ENCODE data around the gene SNED1. TPM values are rescaled to one million over a fixed set of nuclear protein-coding genes. Genes with fewer than 3 reads are reported as not detected.

Gene SNED1
- total RNA-seq, 1 experiment from 2014 or later, result not detected

- intact Hi-C loops (cut with micrococcal nuclease; ENCODE audit: unreplicated experiment), result no loop called here
- BruUV-seq (replicated peaks), result no TSS peak
- DNase-seq, result no peak
- no peaks in the 10 kb centered on the region for H3K9me3 Mint-ChIP-seq (ENCODE audit: unreplicated experiment)
- Histone ChIP-seq H3K4me3 (ENCODE audit: low read depth, low read length) (no peak overlapping the region), H3K27me3 (replicated peaks; ENCODE audit: control insufficient read depth, insufficient read depth, low read length) (no peaks in the 10 kb centered on the region), H3K9me3 (no peaks in the 10 kb centered on the region), H3K36me3 (ENCODE audit: control insufficient read depth, insufficient read depth, low read length) (no peaks in the 10 kb centered on the region), H3K4me1 (no peaks in the 10 kb centered on the region)
- no peak for TF ChIP-seq CTCF (IDR thresholded peaks at IDR 0.05; ENCODE audit: insufficient read depth in 1 of 2, low read depth in 1 of 2, low read length in 1 of 2, severe bottlenecking in 1 of 2, unreplicated experiment in 1 of 2)
- no peak overlapping the region for H3K4me3 Mint-ChIP-seq (ENCODE audit: unreplicated experiment)
- no peak overlapping the region for H3K27ac Mint-ChIP-seq (ENCODE audit: unreplicated experiment)
- H3K4me1 Mint-ChIP-seq (ENCODE audit: low read depth, unreplicated experiment), result no peaks in the 10 kb centered on the region
- H3K27me3 Mint-ChIP-seq (ENCODE audit: insufficient read depth, unreplicated experiment), result no peaks in the 10 kb centered on the region
- CTCF ChIA-PET, result no interaction called here
- POLR2A ChIA-PET, result no interaction called here
- H3K36me3 Mint-ChIP-seq (ENCODE audit: insufficient read depth, unreplicated experiment), result no peaks in the 10 kb centered on the region
Measured at GRCh38 chr2:240961910-240962299, 36.5 kb upstream of the SNED1 start.

GRCh38 chr2:240962300-240963064 lies 35.9 kb upstream of the SNED1 start:
- no peaks in the 10 kb centered on the region for H3K27me3 ChIP-seq (replicated peaks; ENCODE audit: control insufficient read depth, insufficient read depth, low read length)
- no TSS peak for BruUV-seq (replicated peaks)
- intact Hi-C loops (cut with micrococcal nuclease; ENCODE audit: unreplicated experiment), result no loop called here
- Mint-ChIP-seq H3K9me3 (ENCODE audit: unreplicated experiment) (no peaks in the 10 kb centered on the region), H3K36me3 (ENCODE audit: insufficient read depth, unreplicated experiment) (no peaks in the 10 kb centered on the region), H3K27ac (ENCODE audit: unreplicated experiment) (no peak overlapping the region), H3K4me1 (ENCODE audit: low read depth, unreplicated experiment) (no peaks in the 10 kb centered on the region), H3K4me3 (ENCODE audit: unreplicated experiment) (no peak overlapping the region), H3K27me3 (ENCODE audit: insufficient read depth, unreplicated experiment) (no peaks in the 10 kb centered on the region)
- ChIA-PET POLR2A (no interaction called here), CTCF (no interaction called here)
- TF ChIP-seq CTCF (IDR thresholded peaks at IDR 0.05; ENCODE audit: insufficient read depth in 1 of 2, low read depth in 1 of 2, low read length in 1 of 2, severe bottlenecking in 1 of 2, unreplicated experiment in 1 of 2), result no peak
- no peaks in the 10 kb centered on the region for H3K9me3 ChIP-seq
- no peaks in the 10 kb centered on the region for H3K36me3 ChIP-seq (ENCODE audit: control insufficient read depth, insufficient read depth, low read length)
- no peak overlapping the region for H3K4me3 ChIP-seq (ENCODE audit: low read depth, low read length)
- H3K4me1 ChIP-seq, result no peaks in the 10 kb centered on the region
- DNase-seq, result no peak

- DNase-seq, result no peak
- H3K27me3 Mint-ChIP-seq (ENCODE audit: insufficient read depth, unreplicated experiment), result no peaks in the 10 kb centered on the region
- no peak overlapping the region for H3K4me3 ChIP-seq (ENCODE audit: low read depth, low read length)
- intact Hi-C loops (cut with micrococcal nuclease; ENCODE audit: unreplicated experiment), result no loop called here
- no peaks in the 10 kb centered on the region for H3K36me3 ChIP-seq (ENCODE audit: control insufficient read depth, insufficient read depth, low read length)
- BruUV-seq (replicated peaks), result no TSS peak
- no peak overlapping the region for H3K4me3 Mint-ChIP-seq (ENCODE audit: unreplicated experiment)
- H3K36me3 Mint-ChIP-seq (ENCODE audit: insufficient read depth, unreplicated experiment), result no peaks in the 10 kb centered on the region
- no peaks in the 10 kb centered on the region for H3K4me1 Mint-ChIP-seq (ENCODE audit: low read depth, unreplicated experiment)
- POLR2A ChIA-PET, result no interaction called here
- no peaks in the 10 kb centered on the region for H3K4me1 ChIP-seq
- CTCF ChIA-PET, result interaction anchor here (0.6 kb wide), 1 partner anchor 123 kb away, joined by 3 read pairs; no protein-coding TSS in a partner anchor
- H3K9me3 Mint-ChIP-seq (ENCODE audit: unreplicated experiment), result no peaks in the 10 kb centered on the region
- H3K9me3 ChIP-seq, result no peaks in the 10 kb centered on the region
- H3K27ac Mint-ChIP-seq (ENCODE audit: unreplicated experiment), result no peak overlapping the region
- no peak for TF ChIP-seq CTCF (IDR thresholded peaks at IDR 0.05; ENCODE audit: insufficient read depth in 1 of 2, low read depth in 1 of 2, low read length in 1 of 2, severe bottlenecking in 1 of 2, unreplicated experiment in 1 of 2)
- H3K27me3 ChIP-seq (replicated peaks; ENCODE audit: control insufficient read depth, insufficient read depth, low read length), result no peaks in the 10 kb centered on the region
Measured at GRCh38 chr2:240963065-240963867, 35.2 kb upstream of the SNED1 start.
